HG03066 (cell line): ENCODE results near the gene EMD.
"Not testable (repeated sequence)": the region's sequence is repeated elsewhere in the genome, so short reads cannot be mapped to it uniquely, and the experiment has no call there.

Experiments used
- ATAC-seq: cut with Tn5 transposase; IDR thresholded peaks from one replicate; pipeline ENCODE4 v1.9.1; 2021; ENCODE audit warnings: low read depth; ENCODE audit not compliant: unreplicated experiment

Gene EMD

DNA sequence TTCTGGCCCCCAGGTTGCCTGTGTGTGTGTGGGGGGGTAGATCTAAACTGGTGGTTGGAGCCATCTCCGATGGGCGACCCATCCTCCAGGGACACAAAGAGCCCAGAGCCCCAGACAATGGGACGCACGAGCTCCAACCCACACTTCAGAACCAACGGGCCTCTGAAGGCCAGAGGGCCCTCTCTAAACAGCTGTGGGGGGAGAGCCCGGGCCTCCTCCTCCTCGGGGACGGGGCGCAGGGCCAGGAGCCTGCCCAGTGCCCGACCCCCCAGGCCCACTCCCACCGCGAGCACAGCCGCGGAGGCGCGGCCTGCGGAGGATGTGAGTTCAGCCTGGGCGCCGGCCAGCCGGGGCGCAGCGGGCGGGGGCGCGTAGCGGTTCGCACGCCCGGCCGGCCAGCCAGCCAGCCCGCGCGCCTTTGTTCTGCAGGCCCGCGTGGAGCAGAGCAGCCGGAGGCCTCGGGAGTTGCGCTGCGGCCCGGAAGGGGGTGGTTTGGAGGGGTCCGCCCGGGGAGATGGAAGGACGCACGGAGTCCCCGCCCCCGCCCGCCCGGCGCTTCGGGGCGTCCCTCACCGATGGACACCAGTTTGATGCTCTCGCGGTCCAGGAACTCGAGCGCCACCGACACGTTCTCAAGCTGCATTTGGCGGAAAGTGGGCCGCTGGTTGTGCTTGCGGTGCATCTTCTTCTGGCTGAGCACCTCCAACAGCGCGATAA lies 8.6 kb upstream of the EMD start:
- ATAC-seq = no peak

DNA sequence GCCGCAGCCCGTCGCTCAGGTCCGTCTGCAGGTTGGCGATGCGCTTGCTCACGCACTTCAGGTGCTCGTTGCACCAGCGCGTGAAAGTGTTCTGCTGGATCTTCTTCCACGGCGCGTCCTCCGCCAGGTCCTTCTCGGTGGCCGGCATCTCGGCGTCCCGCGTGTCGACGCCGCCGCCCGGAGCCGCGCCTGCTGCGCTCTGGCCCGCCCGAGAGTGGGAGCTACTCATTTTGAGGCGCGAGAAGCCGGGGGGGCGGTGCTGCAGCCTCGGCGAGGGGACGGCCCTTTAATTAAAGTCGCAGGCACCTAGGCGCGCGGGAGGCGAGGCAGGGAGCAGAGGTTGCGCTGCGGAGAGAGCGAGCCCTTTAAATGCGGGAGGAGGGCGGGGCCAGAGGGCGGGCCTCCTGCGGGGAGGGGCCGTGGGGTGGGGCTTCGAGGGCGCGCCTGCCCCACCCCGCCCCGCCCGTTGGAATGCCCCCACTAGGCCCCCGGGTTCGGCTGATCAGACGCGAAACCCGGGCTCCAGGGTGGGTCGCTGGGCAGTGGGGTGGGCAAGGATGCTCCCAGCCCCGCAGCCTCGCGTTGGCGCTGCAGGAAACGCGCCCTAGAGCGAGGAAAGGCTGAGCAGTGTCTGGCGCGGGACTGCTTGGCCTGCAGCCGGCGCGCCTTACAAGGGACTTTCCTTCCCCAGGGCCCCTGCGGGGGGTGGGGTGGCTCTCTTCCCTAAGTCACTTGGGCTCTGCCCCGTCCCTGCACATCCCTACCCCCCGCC lies 7.9 kb upstream of the EMD start:
- peak; percentile 53 for ATAC-seq

DNA sequence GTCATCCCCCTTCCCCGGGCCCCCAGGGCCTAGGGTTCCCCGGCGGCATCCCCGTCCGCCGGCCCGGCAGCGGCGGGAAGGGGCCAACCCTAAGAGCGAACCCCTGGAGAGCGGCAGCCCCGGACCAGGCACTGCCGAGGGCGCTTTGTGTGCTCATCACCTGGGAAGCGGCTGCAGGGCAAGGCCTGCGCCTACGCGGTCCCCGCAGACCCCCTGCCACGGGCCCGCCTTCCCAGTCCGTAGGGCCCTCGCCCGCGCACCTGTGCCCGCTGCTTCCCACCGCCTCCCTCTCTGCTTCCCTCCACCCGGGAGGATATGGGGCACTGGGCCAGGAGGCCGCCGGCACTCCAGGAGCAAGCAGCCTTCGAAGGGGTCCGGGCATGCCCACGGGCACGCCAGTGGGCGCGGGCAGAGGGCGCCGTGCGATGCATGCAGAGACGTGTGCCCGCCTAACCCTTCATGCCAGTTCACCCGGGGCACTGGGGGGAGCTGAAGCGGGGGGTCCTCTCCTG lies 7.2 kb upstream of the EMD start:
- ATAC-seq = no peak

DNA sequence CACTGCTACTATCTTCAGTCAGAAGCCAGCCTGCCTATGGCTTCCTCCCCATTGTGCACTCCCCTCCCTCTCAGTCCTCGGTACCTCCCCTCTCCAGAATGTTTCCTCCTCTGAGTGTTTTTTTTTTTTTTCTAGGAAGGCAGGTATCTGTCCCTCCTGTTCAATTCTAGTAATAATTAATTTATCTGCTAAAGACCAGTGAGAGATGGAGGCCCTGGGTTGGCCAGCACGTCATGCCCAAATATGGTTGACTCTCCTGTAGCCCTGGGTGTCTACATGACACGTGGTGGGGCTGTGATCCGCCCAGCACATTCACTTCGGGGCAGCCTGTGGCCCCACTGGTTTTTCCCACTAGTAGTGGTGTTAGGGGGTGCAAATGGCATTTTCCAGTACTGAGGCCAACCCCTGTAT lies 6.5 kb upstream of the EMD start:
- no peak for ATAC-seq

DNA sequence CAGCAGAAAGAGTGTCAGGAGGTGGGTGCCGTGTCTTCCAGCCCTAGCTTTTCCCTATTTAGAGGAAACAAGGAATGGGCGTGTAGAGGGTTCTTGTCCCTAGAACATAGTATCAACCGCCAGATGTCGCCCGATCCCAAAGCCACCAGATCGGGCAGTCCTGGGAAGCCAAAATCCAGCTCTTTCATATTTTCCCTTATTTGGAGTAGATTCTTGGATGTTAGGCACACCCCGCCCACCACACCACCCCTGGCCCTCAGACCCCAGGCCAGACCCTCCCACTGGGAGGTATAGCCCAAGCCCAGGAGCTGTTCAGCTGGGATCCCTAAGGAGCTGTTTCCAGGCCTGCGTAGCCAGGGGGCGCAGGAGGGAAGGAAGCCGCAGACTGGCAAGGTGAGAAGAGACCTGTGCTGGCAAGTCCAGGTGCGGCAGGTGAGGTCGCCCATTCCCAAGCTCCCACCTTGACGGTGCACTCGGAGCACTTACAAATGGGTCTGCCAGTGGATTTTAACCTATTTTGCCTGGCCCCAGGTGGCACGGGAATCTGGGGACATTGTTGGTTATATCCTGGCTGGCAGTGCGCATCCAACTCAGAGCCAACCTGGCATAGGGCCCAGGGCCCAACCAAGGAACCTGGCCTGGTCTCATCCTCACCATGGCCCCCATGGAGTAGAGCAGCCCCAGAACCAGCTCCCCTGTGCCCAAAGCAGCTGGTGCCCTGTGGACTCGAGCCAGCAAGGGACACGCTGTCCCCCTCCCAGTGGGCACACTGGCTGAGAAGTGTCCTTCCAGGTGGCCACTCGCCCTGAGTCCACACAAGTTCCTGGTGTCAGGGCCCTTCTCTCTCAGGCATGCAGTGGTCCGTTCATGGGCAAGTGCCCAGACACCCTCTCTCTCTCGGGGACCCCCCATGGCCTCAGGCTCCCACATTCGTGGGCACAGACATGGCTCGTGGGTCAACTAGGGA lies 5.5 kb upstream of the EMD start:
- no peak for ATAC-seq

DNA sequence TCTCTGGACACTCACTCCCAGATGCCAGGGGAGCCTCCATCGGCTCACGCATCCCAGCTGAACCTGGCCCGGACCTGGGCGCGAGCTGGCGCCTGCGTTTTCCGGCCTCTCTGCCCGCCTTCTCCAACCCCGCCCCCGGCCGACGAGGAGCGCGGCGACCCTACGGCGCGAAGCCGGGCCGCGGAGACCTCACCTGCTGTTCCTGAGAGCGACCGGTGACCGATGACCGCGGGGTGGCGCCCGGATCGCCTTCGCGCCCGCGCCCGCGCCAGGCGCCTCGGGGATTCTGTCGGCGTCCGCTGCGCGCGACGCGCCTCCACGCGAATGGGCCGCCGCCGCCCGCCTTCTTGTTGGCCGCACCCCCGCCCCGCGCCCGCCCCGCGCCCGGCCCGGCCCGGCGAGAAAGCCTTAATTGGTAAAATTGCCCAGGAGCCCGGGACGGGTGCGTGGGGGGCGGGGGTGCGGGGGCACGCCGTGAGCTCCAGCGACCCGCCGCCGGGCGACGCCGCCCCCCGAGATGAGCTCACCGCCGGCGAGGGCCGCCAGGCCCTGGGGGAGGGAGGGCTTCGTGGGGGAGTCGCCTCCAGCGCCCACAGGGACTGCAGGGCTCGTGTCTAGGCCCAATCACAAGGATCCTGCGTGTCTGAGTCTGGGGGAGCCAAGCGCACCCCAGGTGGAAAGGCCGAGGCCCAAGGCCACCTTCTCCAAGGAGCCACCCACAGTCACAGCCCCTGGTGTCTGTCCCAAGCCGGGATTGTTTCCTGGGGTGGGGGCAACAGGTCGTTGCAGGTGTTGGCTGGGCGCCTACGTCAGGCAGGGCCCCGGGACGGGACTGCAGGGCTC lies 4.6 kb upstream of the EMD start, which contains the start of gene FLNA:
Gene FLNA, minus strand, starts transcription at position 322 of the 843 bp plus-strand sequence. CDS start 3,389 bp downstream, outside the sequence.
- no peak for ATAC-seq

DNA sequence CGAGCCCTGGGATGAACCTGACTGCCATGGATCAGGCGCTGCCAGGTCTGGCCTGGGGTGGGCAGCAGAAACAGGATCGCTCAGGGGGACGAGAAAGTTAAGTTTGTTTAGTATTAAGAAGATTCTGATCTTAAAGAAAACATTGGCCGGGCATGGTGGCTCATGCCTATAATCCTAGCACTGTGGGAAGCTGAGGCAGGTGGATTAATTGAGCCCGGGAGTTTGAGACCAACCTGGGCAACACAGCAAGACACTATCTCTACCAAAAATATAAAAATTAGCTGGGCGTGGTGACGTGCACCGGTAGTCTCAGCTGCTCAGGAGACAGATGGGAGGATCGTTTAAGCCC lies 4.0 kb upstream of the EMD start:
- ATAC-seq = no peak

DNA sequence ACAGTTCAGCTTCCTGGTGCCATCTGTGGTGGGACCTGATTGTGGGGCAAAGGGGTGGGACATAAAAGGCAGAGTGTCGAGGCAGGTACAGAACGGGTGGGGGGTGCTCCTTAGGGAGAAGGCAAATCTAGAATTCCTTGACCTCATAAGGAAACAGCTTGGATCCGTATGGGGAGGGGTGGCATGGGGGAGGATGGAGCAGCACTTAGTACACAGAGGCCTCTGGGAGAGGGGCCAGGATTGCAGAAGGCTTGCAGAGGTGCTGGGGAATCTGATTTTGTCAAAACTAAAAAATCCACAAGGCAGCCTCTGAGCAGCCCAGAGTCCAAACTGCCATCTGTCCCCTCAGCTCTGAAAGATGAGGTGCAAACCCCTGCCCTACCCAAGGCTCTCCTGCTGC lies 2.3 kb upstream of the EMD start:
- ATAC-seq = no peak

DNA sequence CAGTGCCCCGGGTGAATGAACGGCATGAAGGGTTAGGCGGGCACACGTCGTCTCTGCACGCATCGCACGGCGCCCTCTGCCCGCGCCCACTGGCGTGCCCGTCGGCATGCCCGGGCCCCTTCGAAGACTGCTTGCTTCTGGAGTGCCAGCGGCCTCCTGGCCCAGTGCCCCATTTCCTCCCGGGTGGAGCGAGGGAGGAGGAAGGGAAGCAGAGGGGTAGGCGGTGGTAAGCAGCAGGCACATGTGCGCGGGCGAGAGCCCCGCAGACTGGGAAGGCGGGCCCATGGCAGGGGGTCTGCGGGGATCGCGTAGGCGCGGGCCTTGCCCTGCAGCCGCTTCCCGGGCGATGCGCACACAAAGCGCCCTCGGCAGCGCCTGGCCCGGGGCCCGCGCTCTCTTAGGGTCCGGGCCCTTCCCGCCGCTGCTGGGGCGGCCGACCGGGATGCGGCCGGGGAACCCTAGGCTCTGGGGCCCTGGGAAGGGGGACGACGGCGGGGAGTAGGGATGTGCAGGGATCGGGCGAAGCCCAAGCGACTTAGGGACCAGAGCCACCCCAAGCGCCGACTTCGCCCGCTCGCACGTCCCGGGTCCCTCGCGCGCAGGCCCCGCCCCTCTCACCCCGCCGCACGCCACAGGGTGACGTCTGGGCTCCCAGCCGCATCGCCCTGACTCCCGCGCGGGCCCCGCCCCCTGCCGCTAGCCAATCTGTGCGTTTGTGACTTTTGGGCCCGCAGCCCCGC lies 866 bp upstream of the EMD start:
- peak; percentile 1 for ATAC-seq

DNA sequence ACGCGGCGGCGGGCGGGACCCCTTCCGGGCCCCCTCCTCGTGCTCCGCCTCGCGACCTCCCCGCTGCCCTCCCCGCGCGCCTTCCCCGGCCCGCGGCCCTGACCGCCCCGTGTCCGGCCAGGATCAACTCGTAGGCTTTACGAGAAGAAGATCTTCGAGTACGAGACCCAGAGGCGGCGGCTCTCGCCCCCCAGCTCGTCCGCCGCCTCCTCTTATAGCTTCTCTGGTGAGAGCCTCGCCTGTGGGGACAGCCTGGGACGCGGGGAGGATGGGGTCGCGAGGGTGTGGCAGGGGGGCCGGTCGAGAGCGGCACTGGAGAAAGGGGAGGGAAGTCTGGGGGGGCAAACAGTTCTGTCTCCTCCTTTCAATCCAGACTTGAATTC lies 465 bp downstream of the EMD start:
- no peak for ATAC-seq

DNA sequence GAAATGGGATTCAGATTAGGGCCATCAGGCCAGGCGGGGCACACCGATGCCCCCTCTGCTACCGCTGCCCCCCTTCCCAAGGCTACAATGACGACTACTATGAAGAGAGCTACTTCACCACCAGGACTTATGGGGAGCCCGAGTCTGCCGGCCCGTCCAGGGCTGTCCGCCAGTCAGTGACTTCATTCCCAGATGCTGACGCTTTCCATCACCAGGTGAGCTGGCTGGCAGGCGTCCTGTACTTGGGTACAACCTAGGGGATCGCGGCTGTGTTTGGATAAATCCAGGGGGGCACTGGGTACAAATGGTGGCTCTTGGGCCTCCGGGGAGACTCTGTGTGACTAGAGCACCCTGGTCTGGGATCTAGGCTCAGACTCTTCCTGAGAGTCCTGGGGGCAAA lies 1.1 kb downstream of the EMD start:
- ATAC-seq = no peak

DNA sequence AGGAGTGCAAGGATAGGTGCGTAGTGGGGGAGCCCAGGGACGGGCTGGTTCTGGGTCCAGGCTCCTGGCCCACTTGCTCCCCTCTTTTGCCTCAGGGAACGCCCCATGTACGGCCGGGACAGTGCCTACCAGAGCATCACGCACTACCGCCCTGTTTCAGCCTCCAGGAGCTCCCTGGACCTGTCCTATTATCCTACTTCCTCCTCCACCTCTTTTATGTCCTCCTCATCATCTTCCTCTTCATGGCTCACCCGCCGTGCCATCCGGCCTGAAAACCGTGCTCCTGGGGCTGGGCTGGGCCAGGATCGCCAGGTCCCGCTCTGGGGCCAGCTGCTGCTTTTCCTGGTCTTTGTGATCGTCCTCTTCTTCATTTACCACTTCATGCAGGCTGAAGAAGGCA lies 1.7 kb downstream of the EMD start:
- no peak for ATAC-seq

DNA sequence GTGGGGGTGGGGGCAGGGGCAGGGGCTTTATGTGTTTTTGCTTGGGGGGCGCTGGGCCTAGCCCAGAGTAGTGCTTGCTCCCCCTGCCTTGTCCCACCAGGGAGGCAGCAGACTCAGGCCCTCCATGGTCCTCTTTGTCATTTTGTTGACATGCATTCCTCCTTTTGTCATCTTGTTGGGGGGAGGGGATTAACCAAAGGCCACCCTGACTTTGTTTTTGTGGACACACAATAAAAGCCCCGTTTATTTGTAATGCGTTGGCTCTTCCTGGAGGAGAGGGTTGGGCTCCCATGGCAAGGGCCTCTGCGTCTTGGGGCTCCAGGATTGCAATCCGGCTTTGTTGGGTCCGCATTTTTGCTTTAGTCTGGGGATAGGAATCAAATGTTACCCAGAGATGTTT lies 2.2 kb downstream of the EMD start:
- no peak for ATAC-seq

DNA sequence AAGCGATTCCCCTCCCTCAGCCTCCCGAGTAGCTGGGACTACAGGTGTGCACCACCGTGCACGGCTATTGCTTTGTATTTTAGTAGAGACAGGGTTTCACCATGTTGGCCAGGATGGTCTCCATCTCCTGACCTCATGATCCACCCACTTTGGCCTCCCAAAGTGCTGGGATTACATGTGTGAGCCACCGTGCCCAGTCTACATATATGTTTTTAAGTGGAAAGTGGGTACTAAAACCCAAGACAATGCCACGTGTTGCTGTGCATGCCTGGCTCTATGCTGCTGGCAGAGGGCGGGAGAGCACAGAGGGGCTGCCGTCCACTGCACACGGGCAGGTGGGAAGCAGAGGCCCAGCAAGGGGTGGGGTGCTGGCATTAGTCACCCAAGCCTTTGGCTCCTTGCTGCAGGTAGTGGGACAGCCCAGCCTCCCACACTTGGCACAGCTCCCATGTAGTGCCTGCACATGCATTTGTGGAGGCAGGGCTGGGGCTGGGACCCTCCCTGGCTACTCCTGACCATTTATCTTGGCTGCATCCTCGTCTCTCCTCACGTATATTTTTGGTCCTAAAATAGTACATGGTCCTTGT lies 3.5 kb downstream of the EMD start:
- ATAC-seq = no peak

DNA sequence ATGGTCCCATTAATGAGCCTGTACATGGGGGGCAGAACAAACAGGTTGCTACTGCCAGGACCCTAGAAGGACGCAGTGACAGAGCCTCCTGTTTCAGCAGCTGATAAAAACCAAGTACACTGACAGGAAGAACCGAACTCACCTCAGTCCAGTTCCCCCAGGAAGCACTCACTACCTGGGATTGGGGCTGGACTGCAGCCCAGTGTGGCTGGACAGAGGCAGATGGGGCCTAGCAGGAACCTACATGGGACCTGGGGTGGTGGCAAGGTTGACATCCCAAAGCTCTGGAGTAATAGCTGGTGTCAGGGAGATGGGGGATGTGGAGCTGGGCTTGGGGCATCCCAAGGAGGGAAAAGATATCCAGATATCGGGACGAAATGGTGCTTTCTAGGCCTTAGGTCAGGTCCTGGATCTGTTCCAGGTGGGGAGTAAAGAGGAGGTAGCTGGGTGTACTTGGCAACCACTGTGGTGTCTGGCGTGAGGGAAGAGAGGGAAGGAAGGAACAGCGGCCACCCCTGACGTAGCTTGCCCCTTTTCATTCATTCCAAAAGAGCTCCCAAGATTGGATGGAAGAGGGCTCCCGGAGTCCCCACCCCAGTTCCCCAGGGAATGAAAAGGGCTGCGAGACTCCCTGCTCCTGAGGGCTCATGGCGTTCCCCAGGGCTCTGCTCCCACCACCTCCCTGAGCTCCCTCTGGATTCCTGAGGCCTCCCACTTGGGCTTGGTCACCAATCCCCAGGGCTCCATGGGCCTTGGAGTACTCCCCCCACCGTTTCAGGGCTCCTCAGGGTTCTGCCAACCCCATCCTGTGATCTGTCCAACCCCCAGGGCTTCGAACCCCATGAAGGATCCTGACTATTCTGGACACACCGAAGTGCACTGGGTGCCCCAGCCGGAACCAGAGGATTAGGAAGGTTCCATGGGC lies 4.5 kb downstream of the EMD start:
- no peak for ATAC-seq

DNA sequence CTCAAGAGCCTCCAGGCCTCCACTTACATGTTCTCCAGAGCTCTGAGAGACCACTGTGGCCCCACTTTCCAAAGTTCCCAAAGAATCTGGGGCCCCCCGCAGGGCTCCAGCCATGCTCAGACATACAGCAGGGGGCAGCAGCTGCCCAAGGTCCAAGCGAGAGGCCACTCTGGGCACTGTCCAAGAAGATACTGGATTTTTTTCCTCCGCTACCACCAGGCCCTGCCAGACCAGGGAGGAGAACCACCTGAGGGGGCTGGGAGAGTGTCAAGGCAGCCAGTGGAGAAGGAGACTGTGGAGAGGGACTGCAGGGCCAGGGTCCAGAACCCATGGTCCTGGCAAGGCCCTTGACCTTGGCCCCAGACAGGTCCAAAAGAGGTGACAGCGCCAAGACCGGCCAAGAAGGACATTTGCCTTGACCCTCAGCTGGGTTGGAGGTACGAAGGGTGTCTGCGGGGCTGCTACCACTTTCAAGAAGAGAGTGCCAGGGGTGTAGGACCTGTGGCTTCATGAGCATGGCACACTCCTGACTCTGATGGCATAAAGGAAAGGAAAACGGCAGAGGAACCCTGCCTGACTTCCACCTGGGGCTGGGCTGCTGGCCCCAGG lies 5.3 kb downstream of the EMD start:
- no peak for ATAC-seq

DNA sequence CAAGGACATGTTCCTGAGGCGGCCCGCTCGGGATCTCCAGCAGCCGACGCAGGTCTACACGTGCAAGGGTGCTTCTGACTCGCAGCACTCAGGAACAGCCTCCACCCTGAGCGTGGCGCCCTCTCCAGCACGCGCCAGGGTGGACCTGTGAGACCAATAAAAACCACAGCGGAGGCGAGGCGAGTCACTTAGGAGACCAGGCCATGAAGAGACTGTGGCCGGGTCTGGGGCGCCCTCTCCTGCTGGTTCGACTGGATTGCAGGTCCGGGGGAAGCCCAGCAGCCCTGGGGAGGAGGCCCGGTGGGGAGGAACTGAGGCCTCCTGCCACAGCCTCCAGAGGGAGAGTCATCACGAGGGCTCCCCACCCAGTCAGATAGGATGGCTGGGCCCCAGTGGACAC lies 9.0 kb downstream of the EMD start:
- not testable (repeated sequence) for ATAC-seq
